HG02798 (cell line): Measurements from ENCODE around the gene SERPINB10.

Experiments used
- ATAC-seq: cut with Tn5 transposase; IDR thresholded peaks from one replicate; pipeline ENCODE4 v1.9.1; 2021; ENCODE audit warnings: mild to moderate bottlenecking; ENCODE audit not compliant: unreplicated experiment, poor library complexity

Gene SERPINB10

DNA sequence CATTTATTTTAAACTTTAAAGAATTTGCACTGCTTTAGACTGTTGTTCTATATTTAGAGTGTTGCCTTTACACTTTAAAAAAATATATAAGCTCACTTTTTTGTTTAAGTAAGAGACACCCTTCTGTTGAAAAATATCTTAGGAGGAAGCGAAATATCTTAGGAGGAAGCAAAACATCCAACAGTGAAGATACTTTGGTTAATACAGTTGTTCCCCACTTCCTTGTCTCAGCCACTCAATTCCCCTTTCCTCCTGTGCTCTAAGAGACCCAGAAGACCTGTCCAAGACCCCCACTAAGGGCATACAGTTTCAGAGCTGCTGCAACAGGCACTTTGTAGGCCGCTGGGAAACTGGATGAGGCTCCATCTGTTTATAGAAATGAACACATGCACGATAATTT, 67.9 kb downstream of the SERPINB10 start:
- ATAC-seq: no peak

GRCh38 chr18:63977040-63977439, 69.3 kb downstream of the SERPINB10 start:
- ATAC-seq: no peak

DNA sequence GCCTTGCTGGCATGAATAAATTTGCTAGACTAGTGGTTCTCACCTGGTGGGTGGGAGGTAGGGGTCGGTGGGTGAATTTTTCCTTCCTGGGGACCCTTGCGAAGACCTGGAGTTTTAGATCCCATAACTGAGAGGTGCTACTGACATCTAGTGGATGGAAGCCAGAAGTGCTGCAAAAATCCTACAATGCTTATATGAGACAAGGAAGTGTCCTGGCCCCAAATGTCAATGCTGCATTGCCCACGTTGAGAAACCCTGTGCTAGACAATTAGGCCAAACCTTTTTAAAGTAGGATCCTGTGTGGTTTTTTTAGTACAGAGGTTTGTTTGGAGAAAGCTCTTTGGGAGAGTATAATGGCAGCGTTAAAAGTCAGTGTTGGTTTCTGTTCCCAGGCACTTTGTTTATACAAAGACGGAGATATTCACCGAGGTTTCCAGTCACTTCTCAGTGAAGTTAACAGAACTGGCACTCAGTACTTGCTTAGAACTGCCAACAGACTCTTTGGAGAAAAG, 71.7 kb downstream of the SERPINB10 start:
- ATAC-seq: peak; percentile 82

DNA sequence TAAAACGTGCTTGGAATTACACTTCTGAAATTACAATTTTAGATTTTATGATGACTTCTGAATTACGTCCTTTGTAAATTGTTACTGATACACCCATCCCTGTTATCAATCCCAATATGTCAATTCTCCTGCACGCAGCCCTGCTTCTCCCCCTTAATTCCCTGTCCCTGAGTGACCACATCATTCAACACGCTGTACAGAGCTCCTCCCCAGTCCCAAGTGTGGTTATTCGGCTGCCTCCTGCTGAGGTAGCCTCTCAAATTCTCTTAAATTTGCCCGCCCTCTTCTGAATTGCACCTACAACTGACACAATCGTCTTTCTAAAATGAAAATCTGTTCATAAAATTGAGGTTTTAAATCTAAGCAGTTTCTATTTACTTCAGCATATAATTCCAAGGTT, 72.3 kb downstream of the SERPINB10 start:
- no peak for ATAC-seq

- no peak for ATAC-seq
Observed at GRCh38 chr18:63980896-63981460, 73.2 kb downstream of the SERPINB10 start.

DNA sequence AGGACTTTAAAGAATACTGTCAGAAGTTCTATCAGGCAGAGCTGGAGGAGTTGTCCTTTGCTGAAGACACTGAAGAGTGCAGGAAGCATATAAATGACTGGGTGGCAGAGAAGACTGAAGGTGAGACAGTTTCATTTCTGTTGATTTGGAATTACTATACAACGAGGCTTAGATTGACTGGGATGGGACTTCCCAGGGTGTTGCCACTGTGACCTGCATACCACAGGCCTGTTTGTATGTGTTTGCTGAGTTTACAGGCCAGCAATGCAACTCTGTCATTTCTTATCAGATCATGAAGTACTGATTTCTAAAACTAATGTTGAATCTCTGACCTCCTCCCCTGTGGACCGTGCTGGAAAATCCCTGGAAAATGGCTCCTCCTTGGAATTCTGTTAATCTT, 74.0 kb downstream of the SERPINB10 start:
- no peak for ATAC-seq

GRCh38 chr18:63982361-63982760, 74.6 kb downstream of the SERPINB10 start:
- ATAC-seq: no peak
